C4-2B (cell line): ENCODE measurements around the gene URB1.

Experiments used
- H3K27ac ChIP-seq: fragments of 450-650 bp; 2 replicates; pipeline ENCODE4 v1.5.1; 2017
- CTCF ChIP-seq: fragments of 450-650 bp; conservative IDR thresholded peaks from 2 replicates; pipeline ENCODE4 v1.5.1; 2017; ENCODE audit warnings: mild to moderate bottlenecking
- ZFX ChIP-seq: fragments of 450-650 bp; IDR thresholded peaks from 2 replicates; pipeline ENCODE4 v1.6.1; 2017

URB1 gene

GRCh38 chr21:32368386-32368785 lies 24.4 kb downstream of the URB1 start:
- TF ChIP-seq ZFX: no peak
- TF ChIP-seq CTCF: no peak

DNA sequence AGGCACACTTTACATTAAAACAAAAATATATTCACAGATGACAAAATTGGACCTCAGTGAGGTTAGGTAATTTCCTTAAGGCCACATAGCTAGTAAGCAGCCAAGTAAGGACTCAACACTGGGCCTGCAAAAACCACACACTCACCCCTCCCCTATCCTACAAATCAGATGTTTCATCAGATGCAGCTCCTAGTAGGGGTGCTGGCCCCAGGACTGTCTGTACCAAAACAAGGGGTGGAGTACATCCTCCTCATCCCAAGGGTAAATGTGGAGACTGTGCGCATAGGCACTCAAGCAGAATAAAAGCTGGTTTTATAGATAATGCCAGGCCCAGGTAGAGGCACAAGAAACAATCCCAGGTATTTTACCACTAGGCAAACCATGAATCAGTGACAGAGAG lies 25.7 kb downstream of the URB1 start:
- no peak overlapping the region for H3K27ac ChIP-seq
- no peak for TF ChIP-seq ZFX
- no peak for TF ChIP-seq CTCF

More at GRCh38 chr21:32368386-32368785, 24.4 kb downstream of the URB1 start:
- H3K27ac ChIP-seq: no peak overlapping the region

DNA sequence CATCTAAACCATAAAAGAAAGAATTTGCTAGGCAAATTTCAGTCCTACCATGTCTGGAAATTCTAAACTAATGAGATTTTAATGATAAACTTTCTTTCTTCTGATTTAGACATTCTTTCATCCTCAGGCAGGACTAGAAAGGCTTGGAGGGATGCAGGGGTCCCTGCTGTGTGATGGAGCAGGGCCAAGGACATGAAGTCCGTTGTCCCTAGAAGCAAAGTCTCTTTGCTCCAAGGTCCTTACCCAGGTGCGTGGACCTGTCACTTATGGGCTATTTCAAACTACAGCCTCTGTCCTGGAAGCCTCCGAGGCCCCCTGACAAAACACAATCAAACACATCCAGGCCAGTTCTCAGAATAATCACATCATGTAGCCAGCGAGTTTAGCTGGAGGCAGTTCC lies 26.6 kb downstream of the URB1 start:
- TF ChIP-seq ZFX (no peak), CTCF (no peak)
- no peak overlapping the region for H3K27ac ChIP-seq

- TF ChIP-seq CTCF: no peak
- no peak for TF ChIP-seq ZFX
- no peak overlapping the region for H3K27ac ChIP-seq
Measured at GRCh38 chr21:32364796-32365195, 28.0 kb downstream of the URB1 start.

DNA sequence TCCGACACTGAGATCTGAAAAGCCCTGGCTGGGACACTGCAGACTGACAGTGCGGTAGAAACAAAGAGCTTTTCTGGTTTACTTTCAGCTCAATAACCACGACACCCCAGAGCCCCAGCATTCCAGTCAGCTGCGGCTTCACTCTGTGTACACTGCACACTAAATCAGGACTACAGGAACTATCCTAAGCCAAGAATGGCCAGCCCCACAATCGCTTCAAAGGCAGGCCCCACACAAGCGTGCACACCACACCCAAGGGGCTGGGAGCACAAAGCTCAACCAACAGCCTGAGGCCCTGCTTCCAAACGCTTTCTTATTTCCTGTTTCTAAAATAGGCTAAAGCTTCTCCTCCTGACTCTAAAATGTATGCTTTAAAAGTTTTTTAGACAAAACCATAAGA lies 28.4 kb downstream of the URB1 start:
- no peak overlapping the region for H3K27ac ChIP-seq
- no peak for TF ChIP-seq CTCF

GRCh38 chr21:32360401-32360975 lies 32.3 kb downstream of the URB1 start:
- no peak overlapping the region for H3K27ac ChIP-seq
- TF ChIP-seq ZFX: no peak
- TF ChIP-seq CTCF: no peak

DNA sequence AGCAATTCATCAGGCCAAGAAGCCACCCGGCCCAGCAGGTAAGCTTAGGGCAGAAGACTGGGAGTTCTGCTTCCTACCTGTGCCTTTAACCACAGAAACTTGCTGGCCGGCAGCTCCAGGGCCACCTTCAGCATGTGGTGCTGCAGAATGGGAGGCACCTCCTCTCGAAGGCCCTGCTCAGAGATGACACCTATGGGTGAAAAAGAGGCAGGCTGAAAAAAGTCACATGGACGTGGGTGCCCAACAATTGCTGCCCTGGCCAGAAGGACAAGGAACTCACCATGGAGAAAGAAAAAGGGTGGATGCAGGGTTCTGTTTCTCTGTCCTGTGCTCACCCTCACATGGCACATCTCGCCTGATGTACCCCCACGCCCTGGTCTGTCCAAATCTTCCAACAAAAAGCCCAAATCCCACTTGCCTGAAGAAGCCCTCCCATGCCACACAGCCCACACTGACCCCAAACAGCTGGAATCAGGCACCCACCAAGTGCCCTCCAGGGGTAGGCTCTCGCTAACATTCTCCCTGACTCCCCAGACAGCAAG lies 33.0 kb downstream of the URB1 start:
- no peak overlapping the region for H3K27ac ChIP-seq
- TF ChIP-seq ZFX: no peak
- no peak for TF ChIP-seq CTCF
